H1 (cell line): ENCODE results near the gene GOLGA3. TPM values are rescaled to one million over a fixed set of nuclear protein-coding genes. Genes with fewer than 3 reads are reported as not detected.

Experiments
- CTCF ChIA-PET: fragments of 300-600 bp; sonication (Branson Sonifier 250); formaldehyde crosslinking; loops from one replicate; lab custom pipeline; 2021; ENCODE audit not compliant: partially characterized antibody; lab: Charles Lee
- POLR2A ChIA-PET: fragments of 300-600 bp; sonication (Branson Sonifier 250); formaldehyde crosslinking; loops from one replicate; lab custom pipeline; 2021; ENCODE audit warnings: inconsistent platforms; ENCODE audit not compliant: partially characterized antibody; lab: Charles Lee
- DNase-seq, 2 experiments: peaks; one replicate each; pipeline versions ENCODE4 v3.0.0 to v3.0.0-alpha.2; 2010 to 2022; ENCODE audit warnings: low spot score in 2 of 2, low read depth in 1 of 2, mixed read lengths in 1 of 2
- FAIRE-seq: peaks from 2 replicates; lab custom pipeline; 2011; peaks lifted over from hg19 to GRCh38; lab: Jason Lieb, UNC
- H2AFZ ChIP-seq: 2 replicates; pipeline ENCODE4 v1.8.1; 2012; ENCODE audit warnings: low read length, inconsistent platforms
- H2AK5ac ChIP-seq: 2 replicates; pipeline ENCODE4 v1.6.1; 2013; ENCODE audit warnings: low read depth, low read length
- H2BK120ac ChIP-seq: replicated peaks from 2 replicates; pipeline ENCODE3; 2013; ENCODE audit warnings: low read depth, low read length, inconsistent platforms
- H2BK12ac ChIP-seq: 2 replicates; pipeline ENCODE4 v1.6.1; 2013; ENCODE audit warnings: low read depth, low read length
- H2BK15ac ChIP-seq: 2 replicates; pipeline ENCODE4 v1.6.1; 2013; ENCODE audit warnings: low read length
- H2BK20ac ChIP-seq: 2 replicates; pipeline ENCODE4 v1.6.1; 2013; ENCODE audit warnings: low read length
- H2BK5ac ChIP-seq: 2 replicates; pipeline ENCODE4 v1.6.1; 2013; ENCODE audit warnings: low read depth, low read length
- H3K14ac ChIP-seq: 2 replicates; pipeline ENCODE4 v1.6.1; 2013; ENCODE audit warnings: inconsistent platforms; ENCODE audit not compliant: insufficient read length
- H3K18ac ChIP-seq: 2 replicates; pipeline ENCODE4 v1.6.1; 2013; ENCODE audit warnings: low read length; ENCODE audit errors: extremely low read depth
- H3K23ac ChIP-seq: 2 replicates; pipeline ENCODE4 v1.6.1; 2013; ENCODE audit warnings: inconsistent platforms; ENCODE audit not compliant: insufficient read length
- H3K23me2 ChIP-seq: 2 replicates; pipeline ENCODE4 v1.6.1; 2013; ENCODE audit warnings: low read depth, low read length
- H3K27ac ChIP-seq: 2 replicates; pipeline ENCODE4 v1.6.1; 2011; ENCODE audit warnings: low read depth, low read length, inconsistent platforms
- H3K27me3 ChIP-seq, 4 experiments: replicated peaks in 1 of 4; 1 replicate in 1 of 4; 2 replicates in 3 of 4; pipeline versions ENCODE4 v1.6.1 to v1.8.1; 2011 to 2013; ENCODE audit warnings: low read length in 3 of 4, mild to moderate bottlenecking in 3 of 4, inconsistent platforms in 2 of 4, mixed read lengths in 2 of 4, moderate library complexity in 1 of 4; ENCODE audit not compliant: control insufficient read depth in 3 of 4, insufficient read depth in 3 of 4; ENCODE audit errors: extremely low read depth in 1 of 4
- H3K36me3 ChIP-seq, 4 experiments: 2 replicates each; pipeline versions ENCODE4 v1.6.1 to v1.8.1; 2011 to 2013; ENCODE audit warnings: mild to moderate bottlenecking in 4 of 4, low read length in 3 of 4, moderate library complexity in 2 of 4, control low read depth in 1 of 4, inconsistent platforms in 1 of 4; ENCODE audit not compliant: insufficient read depth in 4 of 4, control insufficient read depth in 2 of 4
- H3K4ac ChIP-seq: replicated peaks from 2 replicates; pipeline ENCODE3; 2013; ENCODE audit warnings: low read length, low read depth, mixed read lengths, inconsistent platforms; ENCODE audit not compliant: insufficient read length
- H3K4me1 ChIP-seq, 4 experiments: replicated peaks in 1 of 4; 1 replicate in 1 of 4; 2 replicates in 3 of 4; pipeline versions ENCODE4 v1.6.1 to v1.8.1; 2011 to 2013; ENCODE audit warnings: low read length in 3 of 4, inconsistent platforms in 2 of 4, mixed read lengths in 1 of 4; ENCODE audit not compliant: insufficient read depth in 4 of 4, control insufficient read depth in 3 of 4
- H3K4me2 ChIP-seq, 2 experiments: 2 replicates each; pipeline versions ENCODE4 v1.6.1 to v1.8.1; 2011 to 2013; ENCODE audit warnings: low read depth in 2 of 2, low read length in 2 of 2, control low read depth in 1 of 2, inconsistent platforms in 1 of 2, mild to moderate bottlenecking in 1 of 2; ENCODE audit not compliant: insufficient read depth in 1 of 2
- H3K4me3 ChIP-seq, 4 experiments: fragments of 200-600, 300-600 bp in 1 of 4; sonication (generic), shearing (Covaris generic), sonication (Bioruptor Twin) in 1 of 4; 2 replicates each; pipeline versions ENCODE4 v1.5.1 to v1.8.1; 2011 to 2016; ENCODE audit warnings: low read length in 4 of 4, low read depth in 3 of 4, control low read depth in 2 of 4, inconsistent platforms in 2 of 4, mild to moderate bottlenecking in 2 of 4, mixed read lengths in 1 of 4, moderate library complexity in 1 of 4; ENCODE audit not compliant: insufficient read depth in 2 of 4; ENCODE audit errors: extremely low read depth in 1 of 4
- H3K56ac ChIP-seq: replicated peaks from 2 replicates; pipeline ENCODE3; 2013; ENCODE audit warnings: low read depth, mild to moderate bottlenecking, mixed read lengths, low read length, inconsistent platforms; ENCODE audit not compliant: insufficient read length
- H3K79me1 ChIP-seq: 2 replicates; pipeline ENCODE4 v1.6.1; 2013; ENCODE audit warnings: low read depth, low read length, control low read depth
- H3K79me2 ChIP-seq, 2 experiments: 2 replicates each; pipeline versions ENCODE4 v1.6.1 to v1.8.1; 2012 to 2013; ENCODE audit warnings: low read length in 2 of 2, mild to moderate bottlenecking in 2 of 2, inconsistent platforms in 1 of 2; ENCODE audit not compliant: insufficient read depth in 2 of 2, control insufficient read depth in 1 of 2
- H3K9ac ChIP-seq, 4 experiments: replicated peaks in 1 of 4; 1 replicate in 1 of 4; 2 replicates in 3 of 4; pipeline versions ENCODE4 v1.6.1 to v1.8.1; 2011 to 2013; ENCODE audit warnings: low read depth in 3 of 4, low read length in 3 of 4, control low read depth in 2 of 4, mild to moderate bottlenecking in 2 of 4, moderate library complexity in 2 of 4, inconsistent platforms in 1 of 4; ENCODE audit errors: extremely low read depth in 1 of 4
- H3K9me3 ChIP-seq, 2 experiments: 2 replicates each; pipeline versions ENCODE4 v1.6.1 to v1.8.1; 2012 to 2013; ENCODE audit warnings: mild to moderate bottlenecking in 2 of 2, moderate library complexity in 2 of 2, control low read depth in 1 of 2, inconsistent platforms in 1 of 2, low read depth in 1 of 2, low read length in 1 of 2, mixed read lengths in 1 of 2; ENCODE audit not compliant: insufficient read depth in 2 of 2
- H4K20me1 ChIP-seq, 2 experiments: replicated peaks in 1 of 2; 2 replicates each; pipeline versions ENCODE3 to v1.8.1; 2011 to 2013; ENCODE audit warnings: inconsistent platforms in 2 of 2, low read length in 2 of 2, mild to moderate bottlenecking in 1 of 2; ENCODE audit not compliant: insufficient read depth in 2 of 2, control insufficient read depth in 1 of 2
- H4K5ac ChIP-seq: 2 replicates; pipeline ENCODE4 v1.6.1; 2013; ENCODE audit warnings: low read length, low read depth, mixed read lengths, inconsistent platforms; ENCODE audit not compliant: insufficient read length
- H4K8ac ChIP-seq: 2 replicates; pipeline ENCODE4 v1.8.0; 2013; ENCODE audit warnings: mild to moderate bottlenecking, moderate library complexity, low read length, inconsistent platforms; ENCODE audit not compliant: insufficient read depth; ENCODE audit errors: extremely low read depth
- H4K91ac ChIP-seq: replicated peaks from 2 replicates; pipeline ENCODE3; 2013; ENCODE audit warnings: low read length, mixed read lengths, inconsistent platforms; ENCODE audit not compliant: insufficient read length
- CEBPB ChIP-seq: IDR thresholded peaks from 2 replicates; pipeline ENCODE4 v1.6.1; 2012; ENCODE audit warnings: low read depth, low read length
- EP300 ChIP-seq, 2 experiments: IDR thresholded peaks; 1 replicate in 1 of 2; 2 replicates in 1 of 2; pipeline ENCODE4 v1.6.1; 2011 to 2012; ENCODE audit warnings: low read depth in 2 of 2, low read length in 2 of 2, mild to moderate bottlenecking in 2 of 2, borderline replicate concordance in 1 of 2, inconsistent platforms in 1 of 2, moderate library complexity in 1 of 2
- FOSL1 ChIP-seq: IDR thresholded peaks from 2 replicates; pipeline ENCODE4 v1.6.1; 2011; ENCODE audit warnings: mild to moderate bottlenecking, low read depth, low read length, moderate library complexity; ENCODE audit not compliant: insufficient read depth
- KDM4A ChIP-seq: IDR thresholded peaks from one replicate; pipeline ENCODE4 v1.7.1; 2012; ENCODE audit warnings: low read depth, mild to moderate bottlenecking, moderate library complexity, low read length, inconsistent platforms; ENCODE audit not compliant: severe bottlenecking
- RFX5 ChIP-seq: IDR thresholded peaks from 2 replicates; pipeline ENCODE4 v1.6.1; 2011; ENCODE audit warnings: low read depth, low read length, improper control_type of control experiment, borderline replicate concordance
- SAP30 ChIP-seq: fragments of 300-600 bp; sonication (generic); IDR thresholded peaks from 2 replicates; pipeline ENCODE4 v1.7.1; 2012; ENCODE audit warnings: low read length, moderate library complexity, mild to moderate bottlenecking, inconsistent platforms; ENCODE audit not compliant: insufficient read depth, insufficient replicate concordance
- SIRT6 ChIP-seq: IDR thresholded peaks from one replicate; pipeline ENCODE4 v1.7.1; 2012; ENCODE audit warnings: low read length, inconsistent platforms
- WGBS, 2 experiments: shearing (Covaris generic) in 1 of 2; methylation state at CpG; one replicate each; pipeline versions ENCODE4 v1.1.6 to v1.1.7; 2013 to 2015; ENCODE audit warnings: low lambda C conversion rate in 2 of 2, mixed read lengths in 2 of 2, inconsistent platforms in 1 of 2, low coverage in 1 of 2, missing lambda C conversion rate in 1 of 2; ENCODE audit not compliant: insufficient replicate concordance in 2 of 2, insufficient coverage in 1 of 2, insufficient read length in 1 of 2; ENCODE audit errors: extremely low coverage in 1 of 2, missing lambda C conversion rate in 1 of 2; 5-methylcytosine and 5-hydroxymethylcytosine counted together
- polyA plus RNA-seq, 7 experiments: library from polyadenylated mRNA; depleted of rRNA in 3 of 7; stranded (reverse) in 5 of 7; unstranded in 2 of 7; fragments of >200 nt in 5 of 7; fragments of 200-250 nt in 2 of 7; gene quantifications; 1 replicate in 5 of 7; 2 replicates in 1 of 7; 4 replicates in 1 of 7; pipeline versions ENCODE4 v1.2.1 to v1.2.3, GENCODE V29; 2011 to 2013; ENCODE audit warnings: missing spikeins in 2 of 7, mixed read lengths in 2 of 7
- total RNA-seq: library from RNA; stranded (reverse); fragmentation: NEBNext Ultra II Directional; extraction: Animal tissue kit (Norgen Biotek cat#: 25700); gene quantifications from 2 replicates; pipeline ENCODE4 v1.2.1, GENCODE V29; 2021

The GOLGA3 gene
- total and polyA plus RNA-seq, 2 of the 8 experiments (the other 6 are each of a cell fraction or from before 2014, with no cell fraction given) = 6.4 to 33.1 TPM

GRCh38 chr12:132719954-132720324, 108.7 kb downstream of the GOLGA3 start:
- Histone ChIP-seq H4K5ac (no peak overlapping the region), H3K9ac (no peak overlapping the region), H3K23me2 (no peaks in the 10 kb centered on the region), H3K18ac (no peak overlapping the region), H3K9me3 (no peaks in the 10 kb centered on the region), H4K8ac (no peak overlapping the region), H3K27ac (no peak overlapping the region), H2AK5ac (no peak overlapping the region), H2BK20ac (no peak overlapping the region), H3K79me2 (no peaks in the 10 kb centered on the region), H3K14ac (no peak overlapping the region), H2BK15ac (no peak overlapping the region), H3K56ac (no peak overlapping the region), H2BK12ac (no peak overlapping the region), H3K79me1 (no peaks in the 10 kb centered on the region; the same call in 1 of the 2 replicates), H4K20me1 (peaks cover 4 to 27% of the 10 kb centered on the region in 2 experiments), H3K23ac (no peak overlapping the region), H2BK5ac (no peak overlapping the region), H2BK120ac (no peak overlapping the region), H3K4ac (no peak overlapping the region), H4K91ac (no peak overlapping the region), H3K36me3 (peaks cover 20 to 60% (median 47%) of the 10 kb centered on the region in 4 experiments), H2AFZ (no peak overlapping the region), H3K27me3 (no peaks in the 10 kb centered on the region; a peak in 1 of 7 replicates), H3K4me2 (no peak overlapping the region), H3K4me3 (no peak overlapping the region), H3K4me1 (no peaks in the 10 kb centered on the region)
- ChIA-PET CTCF (interaction anchor here (1.0 kb wide), 1 partner anchor 35 kb away, joined by 3 read pairs; no protein-coding TSS in a partner anchor), POLR2A (interaction anchor here (0.9 to 5.7 kb wide), 3 partner anchors 9 to 61 kb away, joined by 3 to 21 read pairs (median 3); partner anchors contain the start of gene PGAM5)
- no peak for TF ChIP-seq CEBPB
- TF ChIP-seq KDM4A = no peak
- no peak for TF ChIP-seq EP300 (IDR thresholded peaks at IDR 0.05; ENCODE audit: borderline replicate concordance in 1 of 2, low read depth in 2 of 2, low read length in 2 of 2)
- no peak for TF ChIP-seq RFX5
- no peak for TF ChIP-seq SAP30
- no peak for TF ChIP-seq SIRT6
- no peak for TF ChIP-seq FOSL1
- WGBS, 2 experiments = 92% methylated on average over 12 of the region's 12 CpGs; no CpG with 5 or more reads in 1 of the 2 experiments
- FAIRE-seq = no peak
- no peak for DNase-seq
